ENCODE data around the gene IL6R. TPM values are rescaled to one million over a fixed set of nuclear protein-coding genes. Genes with fewer than 3 reads are reported as not detected.
A peak's percentile ranks its signal among the peaks of the same experiment; 100 is the strongest.
"Not testable (repeated sequence)": the region's sequence is repeated elsewhere in the genome, so short reads cannot be mapped to it uniquely, and the experiment has no call there.

IL6R gene
- total RNA-seq, 1 donor from 2014 or later = 1.6 TPM

DNA sequence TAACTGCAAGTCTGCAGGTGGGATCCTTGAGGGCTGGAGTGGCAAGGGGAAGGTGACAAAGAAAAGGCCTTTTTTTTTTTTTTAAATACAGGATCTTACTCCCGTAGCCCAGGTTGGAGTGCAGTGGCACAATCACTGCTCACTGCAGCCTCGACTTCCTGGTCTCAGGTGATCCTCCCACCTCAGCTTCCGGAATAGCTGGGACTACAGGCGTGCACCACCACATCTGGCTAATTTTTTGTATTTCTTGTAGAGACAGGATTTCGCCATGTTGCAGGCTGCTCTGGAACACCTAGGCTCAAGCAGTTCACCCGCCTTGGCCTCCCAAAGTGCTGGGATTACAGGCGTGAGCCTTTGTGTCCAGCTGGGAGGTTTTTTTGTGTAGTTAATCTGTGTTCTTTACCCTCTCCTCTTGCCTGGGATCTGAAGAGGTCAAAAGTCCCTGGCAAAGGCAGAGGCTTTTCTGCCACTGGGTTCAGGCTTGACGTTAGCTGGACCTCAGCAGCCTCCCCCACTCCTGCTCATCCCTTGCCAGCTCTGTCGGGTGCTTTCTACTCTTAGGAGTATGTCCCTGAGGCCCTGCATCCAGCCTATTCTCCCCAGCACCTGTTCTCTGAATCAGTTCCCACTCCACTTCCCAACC, 5.2 kb downstream of the IL6R start:
- no peak overlapping the region for H3K4me3 Mint-ChIP-seq (ENCODE audit: low read depth)
- no peak overlapping the region for H3K27ac Mint-ChIP-seq
- H3K4me1 Mint-ChIP-seq (ENCODE audit: low read depth) = peaks cover 47% of the 10 kb centered on the region
- intact Hi-C loops (cut with micrococcal nuclease) = no loop called here
- H3K9me3 Mint-ChIP-seq = no peaks in the 10 kb centered on the region
- no peaks in the 10 kb centered on the region for H3K27me3 Mint-ChIP-seq (ENCODE audit: low read depth)
- H3K36me3 Mint-ChIP-seq (ENCODE audit: low read depth) = no peaks in the 10 kb centered on the region
- DNase-seq (ENCODE audit: low spot score) = no peak

DNA sequence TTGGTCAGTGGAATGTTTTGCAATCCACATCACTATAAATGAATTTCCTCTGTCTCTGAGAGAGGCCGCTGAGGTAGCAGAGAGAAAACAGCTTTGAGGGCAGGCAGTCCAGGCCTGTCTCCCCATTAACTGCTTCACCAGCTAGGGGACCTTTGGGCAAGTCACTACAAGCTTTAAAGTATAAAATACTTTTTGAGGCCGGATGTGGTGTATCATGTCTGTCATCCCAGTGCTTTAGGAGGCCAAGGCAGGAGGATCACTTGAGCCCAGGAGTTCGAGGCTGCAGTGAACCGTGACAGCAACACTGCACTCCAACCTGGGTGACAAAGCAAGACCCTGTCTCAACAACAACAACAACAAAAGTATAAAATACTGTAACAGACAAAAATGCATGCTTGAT, 6.4 kb downstream of the IL6R start:
- Mint-ChIP-seq H3K27me3 (ENCODE audit: low read depth) (no peaks in the 10 kb centered on the region), H3K9me3 (no peaks in the 10 kb centered on the region), H3K4me3 (ENCODE audit: low read depth) (no peak overlapping the region), H3K4me1 (ENCODE audit: low read depth) (peaks cover 40% of the 10 kb centered on the region), H3K36me3 (ENCODE audit: low read depth) (no peaks in the 10 kb centered on the region), H3K27ac (no peak overlapping the region)
- no peak for DNase-seq (ENCODE audit: low spot score)
- intact Hi-C loops (cut with micrococcal nuclease) = no loop called here

DNA sequence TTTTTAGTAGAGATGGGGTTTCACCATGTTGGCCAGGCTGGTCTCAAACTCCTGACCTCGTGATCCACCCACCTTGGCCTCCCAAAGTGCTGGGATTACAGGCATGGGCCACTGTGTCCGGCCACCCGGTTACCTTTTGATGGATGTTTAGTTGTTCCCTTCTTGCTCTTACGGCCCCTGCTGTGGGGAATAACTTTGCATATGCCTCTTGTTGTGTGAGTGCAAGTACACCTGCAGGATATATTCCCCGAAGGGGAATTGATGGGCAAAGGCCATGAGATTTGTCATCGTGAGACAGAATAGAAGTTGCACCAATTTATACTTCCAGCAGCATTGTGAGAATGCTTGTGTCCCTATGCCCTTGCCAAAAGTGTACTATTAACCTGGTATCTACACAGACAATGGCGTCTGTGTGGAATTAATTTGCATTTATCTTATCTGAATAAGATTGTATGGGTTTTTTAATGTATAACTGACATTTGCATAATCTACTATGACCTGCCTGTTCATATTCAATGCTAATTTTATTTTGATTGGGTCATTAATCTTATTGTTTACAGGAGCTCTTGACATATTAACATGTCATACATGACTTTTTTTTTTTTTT, 8.1 kb downstream of the IL6R start:
- H3K36me3 Mint-ChIP-seq (ENCODE audit: low read depth) = no peaks in the 10 kb centered on the region
- no peak overlapping the region for H3K27ac Mint-ChIP-seq
- H3K4me1 Mint-ChIP-seq (ENCODE audit: low read depth) = peaks cover 25% of the 10 kb centered on the region
- no peak for DNase-seq (ENCODE audit: low spot score)
- H3K4me3 Mint-ChIP-seq (ENCODE audit: low read depth) = no peak overlapping the region
- no peaks in the 10 kb centered on the region for H3K27me3 Mint-ChIP-seq (ENCODE audit: low read depth)
- H3K9me3 Mint-ChIP-seq = no peaks in the 10 kb centered on the region
- intact Hi-C loops (cut with micrococcal nuclease) = no loop called here

DNA sequence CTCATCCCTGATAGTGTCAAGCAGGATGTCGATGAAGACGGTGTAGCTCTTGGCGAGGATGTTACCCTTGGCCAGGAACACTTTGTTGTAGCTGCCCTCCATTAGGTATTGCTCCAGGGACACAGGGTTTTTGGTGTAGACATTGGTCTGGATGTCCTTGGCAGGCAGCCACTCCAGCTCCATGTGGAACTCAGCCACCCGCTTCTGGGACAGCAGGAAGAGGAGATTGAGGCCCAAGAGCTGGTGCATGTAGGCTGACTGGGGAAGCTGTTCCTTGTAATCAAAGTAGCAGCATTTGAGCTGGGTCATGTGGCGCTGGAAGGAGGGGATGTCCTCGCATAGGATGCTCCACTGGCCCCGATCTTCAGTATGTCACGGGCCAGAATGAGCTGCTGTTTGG, 9.5 kb downstream of the IL6R start:
- H3K27ac Mint-ChIP-seq = no peak overlapping the region
- DNase-seq (ENCODE audit: low spot score) = no peak
- H3K27me3 Mint-ChIP-seq (ENCODE audit: low read depth) = no peaks in the 10 kb centered on the region
- H3K4me1 Mint-ChIP-seq (ENCODE audit: low read depth) = peaks cover 18% of the 10 kb centered on the region
- no peaks in the 10 kb centered on the region for H3K9me3 Mint-ChIP-seq
- H3K36me3 Mint-ChIP-seq (ENCODE audit: low read depth) = no peaks in the 10 kb centered on the region
- H3K4me3 Mint-ChIP-seq (ENCODE audit: low read depth) = no peak overlapping the region
- intact Hi-C loops (cut with micrococcal nuclease) = no loop called here

DNA sequence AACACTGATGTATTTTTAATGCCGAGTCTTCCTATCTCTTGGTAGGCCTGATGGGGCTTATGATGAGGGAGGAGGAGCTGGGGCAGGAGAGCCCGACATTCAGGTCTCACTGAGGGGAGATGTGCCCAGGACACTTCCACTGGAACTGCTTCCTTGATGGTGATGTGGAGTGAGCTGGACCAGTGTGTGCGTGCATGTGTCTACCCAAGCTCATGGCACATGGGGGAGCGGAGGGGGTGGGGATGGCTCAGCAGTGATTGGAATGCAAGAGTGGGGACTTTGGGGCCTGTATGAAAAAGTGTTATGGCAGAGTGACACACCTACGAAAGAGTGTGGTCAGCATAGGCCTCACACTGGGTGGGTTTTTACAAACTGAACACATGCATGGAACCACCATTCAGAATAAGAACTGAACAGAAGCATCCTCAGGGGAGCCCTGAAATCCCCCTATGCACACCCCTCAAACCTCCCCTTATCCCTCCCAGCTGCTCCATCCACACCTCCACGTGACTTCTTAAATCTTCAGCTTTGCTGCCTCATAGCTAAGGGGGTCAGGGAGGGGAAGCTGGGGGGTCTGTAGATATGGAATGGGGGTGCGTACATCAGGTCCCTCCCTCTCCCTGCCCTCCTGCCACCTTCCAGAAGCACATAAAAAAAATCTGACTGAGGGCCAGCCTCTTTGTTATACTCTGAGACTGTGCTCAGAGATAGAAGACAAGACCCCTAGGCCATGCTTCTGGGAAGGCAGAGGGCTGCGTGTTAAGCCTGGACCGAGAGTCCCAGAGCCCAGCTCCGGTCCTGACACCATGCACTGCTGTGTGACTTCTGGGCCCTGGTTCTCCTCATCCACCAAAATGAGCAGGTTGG, 11.6 kb downstream of the IL6R start:
- H3K4me1 Mint-ChIP-seq (ENCODE audit: low read depth) = peaks cover 16% of the 10 kb centered on the region
- H3K9me3 Mint-ChIP-seq = no peaks in the 10 kb centered on the region
- intact Hi-C loops (cut with micrococcal nuclease) = no loop called here
- no peaks in the 10 kb centered on the region for H3K27me3 Mint-ChIP-seq (ENCODE audit: low read depth)
- H3K36me3 Mint-ChIP-seq (ENCODE audit: low read depth) = no peaks in the 10 kb centered on the region
- no peak overlapping the region for H3K27ac Mint-ChIP-seq
- DNase-seq (ENCODE audit: low spot score) = no peak
- H3K4me3 Mint-ChIP-seq (ENCODE audit: low read depth) = no peak overlapping the region

DNA sequence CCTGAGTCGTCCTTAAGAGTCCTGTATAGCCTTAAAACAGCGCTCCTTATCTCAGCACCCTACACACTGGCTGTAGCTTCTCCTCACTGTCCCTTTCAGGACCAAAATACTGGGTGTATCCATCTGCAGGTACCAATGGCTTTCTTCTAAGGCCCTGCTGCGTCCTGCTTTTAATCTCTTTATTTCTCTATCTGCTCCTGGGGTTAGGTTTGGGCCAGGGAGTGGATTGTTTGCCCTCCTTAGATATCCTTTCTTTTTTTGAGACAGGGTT, 12.1 kb downstream of the IL6R start:
- intact Hi-C loops (cut with micrococcal nuclease) = no loop called here

DNA sequence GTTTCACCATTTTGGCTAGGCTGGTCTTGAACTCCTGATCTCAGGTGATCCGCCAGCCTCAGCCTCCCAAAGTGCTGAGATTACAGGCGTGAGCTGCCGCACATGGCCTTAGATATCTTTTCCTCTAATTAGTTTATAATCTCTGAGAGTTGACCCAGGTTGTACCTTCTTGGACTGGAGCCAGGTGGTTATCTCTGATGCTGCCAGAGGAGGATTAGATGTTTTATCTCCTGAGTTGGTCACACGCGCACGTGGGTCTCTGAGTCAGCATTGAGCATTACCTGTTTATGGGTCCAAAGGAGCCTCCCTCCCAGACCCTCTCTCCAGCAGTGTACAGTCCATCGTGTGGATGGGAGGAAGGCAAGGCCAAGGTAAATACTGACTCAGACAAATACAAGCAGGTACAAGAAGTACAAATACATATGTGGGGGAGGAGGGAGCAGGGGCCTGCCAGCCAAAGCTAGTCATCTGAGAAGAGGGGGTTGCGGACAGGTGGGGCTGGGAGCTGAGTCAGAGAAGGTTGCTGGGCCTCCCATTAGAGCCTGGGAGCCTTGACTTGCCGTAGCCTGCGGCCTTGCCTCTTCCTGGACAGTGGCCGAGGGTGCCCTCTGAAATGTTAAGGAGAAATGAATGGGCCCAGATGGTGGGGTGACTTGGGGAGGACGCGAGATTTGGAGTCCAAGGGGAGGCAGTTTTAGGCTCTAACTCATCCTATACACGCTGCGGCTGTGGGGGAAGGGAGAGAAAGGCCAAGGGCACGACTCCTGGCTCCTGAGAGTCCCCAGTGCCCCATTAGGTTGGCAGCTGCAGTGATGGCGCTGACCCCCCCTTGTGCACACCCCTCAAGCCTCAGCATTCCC, 13.1 kb downstream of the IL6R start:
- Mint-ChIP-seq H3K4me1 (ENCODE audit: low read depth) (peaks cover 18% of the 10 kb centered on the region), H3K27ac (no peak overlapping the region), H3K4me3 (ENCODE audit: low read depth) (no peak overlapping the region), H3K27me3 (ENCODE audit: low read depth) (no peaks in the 10 kb centered on the region), H3K36me3 (ENCODE audit: low read depth) (no peaks in the 10 kb centered on the region), H3K9me3 (no peaks in the 10 kb centered on the region)
- intact Hi-C loops (cut with micrococcal nuclease) = no loop called here
- no peak for DNase-seq (ENCODE audit: low spot score)

More for the DNA sequence above, 12.1 kb downstream of the IL6R start:
- Mint-ChIP-seq H3K27me3 (ENCODE audit: low read depth) (no peaks in the 10 kb centered on the region), H3K4me3 (ENCODE audit: low read depth) (no peak overlapping the region), H3K27ac (no peak overlapping the region), H3K4me1 (ENCODE audit: low read depth) (peaks cover 16% of the 10 kb centered on the region), H3K9me3 (no peaks in the 10 kb centered on the region), H3K36me3 (ENCODE audit: low read depth) (no peaks in the 10 kb centered on the region)
- DNase-seq (ENCODE audit: low spot score) = no peak

DNA sequence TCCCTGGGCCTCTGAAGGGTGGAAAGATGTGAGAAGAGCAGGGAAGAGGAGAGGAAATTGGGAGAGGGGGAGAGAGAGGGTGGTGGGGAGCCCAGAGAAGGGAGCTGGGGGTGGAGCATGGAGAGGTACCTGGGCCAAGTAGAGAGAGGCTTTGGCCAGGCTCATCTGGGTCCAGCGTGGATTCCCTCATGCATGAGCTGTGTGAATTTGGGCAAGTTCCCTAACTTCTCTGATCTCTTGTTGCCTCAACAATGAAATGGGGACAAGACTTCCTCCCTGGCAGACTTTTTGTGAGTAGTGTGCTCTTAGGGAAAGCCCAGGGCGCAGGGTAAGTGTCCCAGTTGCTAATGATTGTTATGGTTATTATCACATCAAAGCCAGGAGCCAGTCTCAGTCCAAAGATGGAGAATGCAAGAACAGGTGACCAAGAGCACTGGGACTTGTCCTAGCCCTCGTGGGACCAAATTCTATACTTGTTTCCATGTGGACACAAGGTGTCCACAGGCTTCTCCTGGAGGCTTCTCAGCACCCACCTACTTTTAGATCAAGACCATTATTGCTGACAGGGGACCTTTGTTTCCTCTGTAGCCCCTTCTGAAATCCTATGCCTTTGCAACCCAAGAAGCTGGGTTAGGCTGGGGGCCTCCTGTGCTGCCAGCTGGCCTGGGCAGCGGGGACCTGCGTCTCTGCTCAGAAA, 13.9 kb downstream of the IL6R start:
- intact Hi-C loops (cut with micrococcal nuclease) = no loop called here
- no peaks in the 10 kb centered on the region for H3K9me3 Mint-ChIP-seq
- no peaks in the 10 kb centered on the region for H3K27me3 Mint-ChIP-seq (ENCODE audit: low read depth)
- H3K27ac Mint-ChIP-seq = peak overlapping the region; percentile 29
- DNase-seq (ENCODE audit: low spot score) = no peak
- peaks cover 23% of the 10 kb centered on the region for H3K4me1 Mint-ChIP-seq (ENCODE audit: low read depth)
- no peak overlapping the region for H3K4me3 Mint-ChIP-seq (ENCODE audit: low read depth)
- H3K36me3 Mint-ChIP-seq (ENCODE audit: low read depth) = no peaks in the 10 kb centered on the region

DNA sequence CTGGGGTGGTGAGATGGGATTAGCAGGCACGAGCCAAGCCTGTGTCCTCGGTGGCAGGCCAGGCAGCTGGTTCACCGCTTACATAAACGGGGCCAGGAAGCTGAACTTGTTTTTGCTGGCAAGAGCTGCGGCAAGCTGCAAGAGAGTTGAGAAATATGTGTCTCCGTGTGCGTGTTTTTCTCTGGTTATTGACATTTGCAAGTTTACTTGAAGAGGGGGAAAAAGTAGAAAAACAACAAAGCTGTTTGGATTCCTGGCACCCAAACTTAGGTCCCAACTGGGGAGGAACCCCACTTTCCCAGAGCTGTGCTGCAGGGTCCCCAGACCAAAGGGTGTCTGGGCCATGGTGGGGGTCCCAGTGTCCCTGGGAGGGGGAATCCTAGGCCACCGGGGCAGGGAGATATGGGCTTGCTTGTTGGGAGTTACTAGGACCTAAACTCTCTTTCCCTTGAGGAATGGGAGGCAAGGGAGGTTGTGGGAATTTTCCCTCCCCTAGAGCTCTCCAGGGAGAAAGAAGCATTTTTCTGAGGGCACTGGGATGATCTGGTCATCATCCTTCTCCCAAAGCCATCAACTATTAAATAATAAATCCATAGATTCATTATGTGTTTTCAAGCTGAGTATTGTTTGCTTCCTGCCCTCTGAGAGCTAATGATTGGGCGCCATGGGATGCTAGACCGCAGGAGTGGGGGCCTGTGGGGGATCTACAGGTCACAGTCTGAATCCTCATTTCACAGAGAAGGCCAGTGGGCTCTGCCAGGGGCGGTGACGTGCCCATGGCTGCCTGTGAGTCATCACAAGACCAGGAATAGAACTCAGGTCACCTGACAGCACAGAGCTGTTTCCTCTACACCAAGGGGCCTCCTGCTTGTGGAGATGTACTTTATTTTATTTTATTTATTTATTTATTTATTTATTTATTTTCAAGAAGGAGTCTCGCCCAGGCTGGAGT, 14.8 kb downstream of the IL6R start:
- Mint-ChIP-seq H3K4me3 (ENCODE audit: low read depth) (no peak overlapping the region), H3K9me3 (no peaks in the 10 kb centered on the region), H3K27ac (peak overlapping the region; percentile 29), H3K27me3 (ENCODE audit: low read depth) (no peaks in the 10 kb centered on the region), H3K36me3 (ENCODE audit: low read depth) (no peaks in the 10 kb centered on the region), H3K4me1 (ENCODE audit: low read depth) (peaks cover 23% of the 10 kb centered on the region)
- DNase-seq (ENCODE audit: low spot score) = no peak
- intact Hi-C loops (cut with micrococcal nuclease) = no loop called here

DNA sequence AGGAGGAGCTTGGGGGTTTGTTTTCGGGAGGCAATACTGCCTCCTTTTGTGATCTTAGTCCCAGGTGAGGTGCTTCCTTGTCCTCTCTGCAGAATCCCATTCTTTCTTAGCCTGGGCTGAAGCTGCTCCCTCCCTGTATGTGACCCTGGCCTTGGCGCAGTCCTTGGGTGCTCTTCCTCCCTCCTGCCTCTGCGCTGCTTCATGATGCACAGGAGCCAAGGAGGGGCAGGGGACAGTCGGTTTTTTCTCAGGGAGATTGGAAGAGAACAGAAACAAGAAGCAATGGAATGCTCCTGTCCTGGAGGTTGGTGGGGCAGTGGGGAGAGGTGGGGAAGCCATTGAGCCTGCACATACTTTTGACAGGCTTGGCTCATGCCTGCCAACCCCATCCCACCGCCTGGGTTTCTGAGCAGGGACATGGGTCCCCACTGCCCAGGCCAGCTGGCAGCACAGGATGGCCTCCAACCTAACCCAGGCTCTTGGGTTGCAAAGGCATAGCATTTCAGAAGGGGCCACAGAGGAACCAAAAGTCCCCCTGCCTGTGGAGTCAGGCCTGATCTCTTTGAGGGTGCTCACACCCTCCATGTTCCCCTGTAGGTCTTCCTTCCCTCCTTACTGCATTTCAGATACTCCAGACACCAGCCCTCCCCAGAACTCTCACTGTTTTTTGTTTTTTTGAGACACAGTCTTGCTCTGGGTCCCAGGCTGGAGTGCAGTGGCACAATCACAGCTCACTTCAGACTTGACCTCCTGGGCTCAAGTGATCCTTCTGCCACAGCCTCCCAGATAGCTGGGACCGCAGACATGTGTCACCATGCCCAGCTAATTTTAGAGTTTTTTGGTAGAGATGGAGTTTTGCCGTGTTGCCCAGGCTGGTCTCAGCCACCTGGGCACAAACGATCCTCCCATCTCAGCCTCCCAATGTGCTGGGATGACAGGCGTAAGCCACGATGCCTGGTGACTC, 16.1 kb downstream of the IL6R start:
- Mint-ChIP-seq H3K27me3 (ENCODE audit: low read depth) (no peaks in the 10 kb centered on the region), H3K27ac (no peak overlapping the region), H3K4me3 (ENCODE audit: low read depth) (no peak overlapping the region), H3K36me3 (ENCODE audit: low read depth) (no peaks in the 10 kb centered on the region), H3K4me1 (ENCODE audit: low read depth) (peaks cover 28% of the 10 kb centered on the region), H3K9me3 (no peaks in the 10 kb centered on the region)
- DNase-seq (ENCODE audit: low spot score) = no peak
- intact Hi-C loops (cut with micrococcal nuclease) = no loop called here

DNA sequence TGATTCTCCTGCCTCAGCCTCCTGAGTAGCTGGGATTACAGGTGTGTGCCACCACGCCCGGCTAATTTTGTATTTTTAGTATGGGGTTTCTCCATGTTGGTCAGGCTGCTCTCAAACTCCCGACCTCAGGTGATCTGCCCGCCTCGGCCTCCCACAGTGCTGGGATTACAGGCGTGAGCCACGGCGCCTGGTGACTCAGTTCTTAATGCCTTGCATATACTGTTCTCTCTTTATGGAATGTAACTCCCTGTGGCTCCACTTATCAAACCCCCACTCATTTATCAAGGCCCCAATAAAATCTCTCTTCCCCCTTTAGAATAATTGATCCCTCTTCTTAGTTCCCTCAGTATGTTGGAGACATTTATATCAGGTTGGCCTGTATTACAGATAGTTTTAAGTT, 16.9 kb downstream of the IL6R start:
- DNase-seq (ENCODE audit: low spot score); H3K4me3 Mint-ChIP-seq (ENCODE audit: low read depth); H3K27ac Mint-ChIP-seq; intact Hi-C loops (cut with micrococcal nuclease); H3K27me3 Mint-ChIP-seq (ENCODE audit: low read depth); H3K9me3 Mint-ChIP-seq; H3K36me3 Mint-ChIP-seq (ENCODE audit: low read depth): not testable (repeated sequence)
- H3K4me1 Mint-ChIP-seq (ENCODE audit: low read depth) = peaks cover 28% of the 10 kb centered on the region

Measured in activated T-helper 2 cell treated with anti-CD3 and anti-CD28 coated beads, Interferon-gamma antibody, Interleukin-2, Interleukin-4, amounts not matched to agents 10 μg/mL and 5 μg/mL and 100 μg/mL, durations not matched to agents 14 hours and 24 hours and 36 hours (primary cell).